Stimulated activated CD4-positive, alpha-beta T cell treated with anti-CD3 and anti-CD28 coated beads, Interleukin-12 subunit alpha, Interleukin-12 subunit beta, amount 100 ng/mL, for 24 hours (primary cell): Measurements from ENCODE around the gene POU2F1.
"Not testable (repeated sequence)": the region's sequence is repeated elsewhere in the genome, so short reads cannot be mapped to it uniquely, and the experiment has no call there.

ENCODE experiments used
- DNase-seq, 2 experiments: peaks; one replicate each; pipeline ENCODE4 v3.0.0-alpha.2; 2020; ENCODE audit warnings: low read depth in 2 of 2

Gene POU2F1

GRCh38 chr1:167314671-167315070 lies 94.0 kb downstream of the POU2F1 start:
- no peak for DNase-seq

DNA sequence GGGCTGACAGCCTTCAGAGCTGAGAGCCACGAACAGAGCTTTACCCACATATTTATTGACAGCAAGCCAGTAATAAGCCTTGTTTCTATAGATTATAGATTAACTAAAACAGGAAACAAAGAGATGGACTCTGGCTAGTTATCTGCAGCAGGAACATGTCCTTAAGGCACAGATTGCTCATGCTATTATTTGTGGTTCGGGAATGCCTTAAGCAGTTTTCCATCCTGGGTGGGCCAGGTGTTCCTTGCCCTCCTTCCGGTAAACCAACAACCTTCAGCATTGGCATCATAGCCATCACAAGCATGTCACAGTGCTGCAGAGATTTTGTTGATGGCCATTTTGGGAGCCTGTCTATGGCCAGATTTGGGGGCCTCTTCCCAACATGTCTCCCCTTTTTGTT lies 96.8 kb downstream of the POU2F1 start:
- DNase-seq, result no peak

DNA sequence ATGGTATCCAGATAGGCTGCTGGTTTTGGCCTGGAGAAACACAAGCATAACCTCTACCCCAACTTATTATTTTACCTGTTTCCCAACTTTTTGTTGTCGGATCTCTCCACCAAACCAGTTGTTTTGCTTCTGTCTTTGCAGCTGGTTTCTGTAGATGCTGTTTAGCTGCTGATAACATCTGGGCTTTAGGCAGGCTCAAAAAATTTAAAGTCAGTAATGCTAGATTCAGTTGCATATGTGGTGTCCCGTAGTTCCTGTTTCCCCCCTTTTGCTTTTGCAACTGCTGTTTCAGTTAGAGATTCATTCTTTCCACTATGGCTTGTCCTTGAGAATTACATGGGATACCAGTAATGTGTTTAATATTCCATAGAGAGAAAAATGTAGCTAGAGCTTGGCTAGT lies 98.5 kb downstream of the POU2F1 start:
- not testable (repeated sequence) for DNase-seq

DNA sequence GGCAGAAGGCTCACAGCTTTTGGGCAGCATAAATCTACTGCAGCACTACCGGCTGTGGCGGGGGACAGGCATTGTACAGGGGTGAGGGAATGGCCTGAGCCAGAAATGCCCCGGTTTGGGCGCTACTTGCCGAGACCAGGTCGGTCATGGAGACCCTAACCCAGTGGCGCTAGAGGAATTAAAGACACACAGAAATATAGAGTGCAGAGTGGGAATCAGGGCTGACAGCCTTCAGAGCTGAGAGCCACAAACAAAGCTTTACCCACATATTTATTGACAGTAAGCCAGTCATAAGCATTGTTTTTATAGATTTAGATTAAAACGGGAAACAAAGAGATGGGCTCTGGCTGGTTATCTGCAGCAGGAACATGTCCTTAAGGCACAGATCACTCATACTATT lies 101.8 kb downstream of the POU2F1 start:
- no peak for DNase-seq

DNA sequence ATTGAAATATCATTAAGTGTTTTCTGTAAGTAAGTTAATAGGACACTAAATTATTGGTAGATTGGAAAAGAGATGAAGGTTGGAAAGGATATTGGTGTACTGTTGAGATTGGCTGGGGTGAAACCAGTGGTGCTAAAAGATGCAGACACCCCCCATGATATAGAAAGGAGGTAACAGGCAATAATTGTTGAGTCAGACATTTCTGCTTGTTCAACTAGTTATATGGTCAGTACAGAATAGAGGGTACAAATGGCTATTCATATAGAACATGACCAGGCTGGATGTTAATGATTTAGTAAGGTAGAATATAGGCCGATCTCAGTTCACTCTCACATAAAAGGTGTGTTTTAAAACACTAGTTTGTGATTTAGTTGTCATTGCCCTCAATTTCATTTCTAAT lies 104.5 kb downstream of the POU2F1 start:
- DNase-seq, result no peak

DNA sequence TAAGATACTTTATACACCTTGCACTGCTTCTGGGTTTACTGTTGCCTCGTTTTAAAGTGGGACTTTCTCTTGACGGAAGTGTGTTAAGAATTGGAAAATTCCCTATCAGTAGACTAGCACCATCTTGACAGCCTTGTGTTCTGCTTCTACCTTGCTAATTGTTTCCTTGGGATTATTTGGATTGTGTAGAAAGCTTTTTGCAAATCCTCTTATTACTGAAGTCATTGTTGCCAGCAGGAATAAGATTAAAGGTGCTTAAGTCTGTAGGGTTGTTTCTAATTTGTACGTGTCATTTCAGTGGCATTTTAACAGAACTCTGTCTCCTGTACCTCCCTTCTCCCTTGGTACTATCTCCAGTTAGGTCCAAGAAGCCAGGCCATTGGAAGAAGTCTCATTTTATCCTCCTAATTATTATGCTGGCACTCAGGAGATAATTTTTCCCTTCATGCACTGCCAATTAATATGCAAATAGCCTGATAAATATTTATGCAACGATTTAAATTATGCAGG lies 107.7 kb downstream of the POU2F1 start:
- no peak for DNase-seq

- no peak for DNase-seq
These were observed 108.3 kb downstream of the POU2F1 start for GRCh38 chr1:167328816-167329483.

GRCh38 chr1:167330601-167331293 lies 110.1 kb downstream of the POU2F1 start:
- DNase-seq, result no peak

- no peak for DNase-seq
These were observed 111.0 kb downstream of the POU2F1 start for GRCh38 chr1:167331650-167332049.

- DNase-seq, result no peak
These were observed 111.8 kb downstream of the POU2F1 start for GRCh38 chr1:167332503-167332902.

GRCh38 chr1:167333124-167333523 lies 112.4 kb downstream of the POU2F1 start:
- no peak for DNase-seq

DNA sequence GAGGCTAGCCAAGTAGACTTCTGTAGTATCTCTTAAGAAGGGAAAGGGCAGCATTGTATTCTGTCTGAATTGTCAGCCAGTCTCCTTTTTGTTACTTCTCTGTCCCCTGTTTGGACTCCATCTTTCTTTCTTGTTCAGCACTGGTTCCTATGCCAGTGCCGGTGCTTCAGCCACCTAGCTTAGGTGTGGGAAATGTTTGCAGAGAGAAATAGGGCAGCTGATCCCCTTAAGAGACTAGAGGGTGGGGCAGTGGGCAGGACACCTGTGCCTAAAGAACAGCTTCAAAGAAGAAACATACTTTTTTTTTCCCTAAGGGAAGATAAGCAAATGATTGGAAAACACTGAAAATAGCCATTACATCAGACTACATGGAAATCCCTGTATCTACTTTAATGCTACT lies 113.0 kb downstream of the POU2F1 start:
- no peak for DNase-seq

DNA sequence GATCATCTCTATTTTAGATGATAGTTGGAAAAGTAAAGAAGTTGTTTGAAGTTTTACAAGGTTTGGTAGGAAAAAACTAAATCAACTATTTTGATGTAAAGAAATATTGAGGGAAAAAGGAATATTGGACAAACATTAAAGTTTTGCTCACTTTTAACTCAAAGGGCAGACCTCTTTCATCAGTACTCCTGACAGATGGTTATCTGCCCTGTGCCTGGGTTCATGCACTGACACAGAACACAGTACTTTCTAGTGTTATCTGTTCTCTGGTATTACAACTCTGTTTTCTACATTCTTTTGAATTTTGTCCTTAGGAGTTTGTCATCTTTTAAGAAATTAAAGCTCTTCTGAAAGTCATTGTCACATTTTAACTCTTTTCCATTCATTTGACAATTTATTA lies 118.7 kb downstream of the POU2F1 start:
- DNase-seq, result no peak

DNA sequence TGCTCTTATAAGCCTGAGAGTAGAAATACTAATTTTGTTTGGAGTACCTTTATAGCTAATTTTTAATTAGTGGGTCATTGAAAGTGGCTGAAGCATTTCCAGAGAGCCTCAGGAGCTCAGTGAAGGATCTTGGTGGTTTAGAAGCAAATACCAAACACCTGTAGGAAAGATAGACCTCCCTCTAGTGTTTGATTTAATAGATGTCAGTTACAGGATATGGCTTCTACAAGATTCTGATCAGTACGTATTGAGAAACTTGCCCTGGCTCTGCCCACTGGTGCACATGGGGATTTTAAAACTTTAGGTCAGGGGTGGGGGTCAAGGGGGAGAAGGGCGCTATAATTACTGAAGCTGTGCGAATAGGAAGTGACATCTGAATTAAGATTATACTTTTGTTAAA lies 122.2 kb downstream of the POU2F1 start:
- no peak for DNase-seq

GRCh38 chr1:167344112-167344511 lies 123.4 kb downstream of the POU2F1 start:
- no peak for DNase-seq

DNA sequence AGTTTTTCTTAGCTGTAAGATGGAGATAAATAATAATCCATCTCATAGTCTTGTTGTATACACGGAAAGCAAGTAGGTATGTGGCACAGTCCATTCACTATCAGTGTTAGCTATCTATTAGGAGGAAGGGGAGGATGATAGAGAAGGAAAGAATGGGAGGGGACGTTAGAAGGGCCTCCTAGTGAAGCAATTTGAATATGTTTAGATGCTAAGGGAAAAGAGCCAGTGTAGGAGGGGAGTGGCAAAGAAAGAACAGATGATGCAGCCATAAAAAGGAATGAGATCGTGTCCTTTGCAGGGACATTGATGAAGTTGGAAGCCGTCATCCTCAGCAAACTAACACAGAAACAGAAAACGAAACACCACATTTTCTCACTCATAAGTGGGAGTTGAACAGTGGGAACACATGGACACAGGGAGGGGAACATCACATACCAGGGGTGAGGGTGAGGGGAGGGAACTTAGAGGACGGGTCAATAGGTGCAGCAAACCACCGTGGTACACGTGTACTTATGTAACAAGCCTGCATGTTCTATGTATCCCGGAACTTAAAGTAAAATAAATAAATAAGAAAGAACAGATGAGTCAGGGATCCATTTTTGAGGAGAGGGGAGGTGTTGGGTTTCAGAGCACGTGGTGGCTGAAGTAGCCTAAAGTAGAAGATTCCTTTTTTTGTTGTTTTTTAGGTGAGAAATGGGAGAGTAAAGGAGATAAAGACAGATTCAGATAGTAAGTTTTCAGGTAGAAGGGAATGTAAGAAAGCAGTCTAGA lies 124.1 kb downstream of the POU2F1 start:
- no peak for DNase-seq

GRCh38 chr1:167345386-167345733 lies 124.7 kb downstream of the POU2F1 start:
- DNase-seq, result no peak

GRCh38 chr1:167357305-167357704 lies 136.6 kb downstream of the POU2F1 start:
- DNase-seq, result no peak

DNA sequence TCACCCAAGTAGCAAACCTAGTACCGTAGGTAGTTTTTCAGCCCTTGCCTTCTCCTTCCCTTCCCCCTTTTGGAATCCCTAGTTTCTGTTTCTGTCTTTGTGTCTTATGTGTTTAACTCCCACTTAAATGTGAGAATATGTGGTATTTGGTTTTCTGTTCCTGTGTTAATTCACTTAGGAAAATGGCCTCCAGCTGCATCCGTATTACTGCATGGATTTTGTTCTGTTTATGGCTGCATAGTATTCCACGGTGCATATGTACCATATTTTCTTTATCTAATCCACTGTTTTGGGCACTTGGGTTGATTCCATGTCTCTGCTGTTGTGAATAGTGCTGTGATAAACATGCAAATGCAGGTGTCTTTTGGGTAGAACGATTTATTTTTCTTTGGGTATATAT lies 138.6 kb downstream of the POU2F1 start:
- no peak for DNase-seq

DNA sequence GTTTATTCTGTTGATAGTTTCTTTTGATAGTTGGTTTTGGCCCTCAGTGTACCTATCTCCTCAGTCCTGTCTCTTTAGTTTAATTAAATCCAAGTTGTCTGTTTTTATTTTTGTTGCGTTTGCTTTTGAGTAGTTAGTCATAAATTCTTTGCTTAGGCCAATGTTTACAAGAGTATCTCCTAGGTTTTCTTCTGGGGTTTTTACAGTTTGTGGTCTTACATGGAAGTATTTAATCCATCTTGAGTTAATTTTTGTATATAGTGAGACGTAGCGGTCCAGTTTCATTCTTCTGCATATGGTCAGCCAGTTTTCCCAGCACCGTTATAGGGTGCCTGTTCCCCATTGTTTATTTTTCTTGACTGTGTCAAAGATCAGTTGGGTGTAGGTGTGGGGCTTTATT lies 139.4 kb downstream of the POU2F1 start:
- DNase-seq, result no peak

DNA sequence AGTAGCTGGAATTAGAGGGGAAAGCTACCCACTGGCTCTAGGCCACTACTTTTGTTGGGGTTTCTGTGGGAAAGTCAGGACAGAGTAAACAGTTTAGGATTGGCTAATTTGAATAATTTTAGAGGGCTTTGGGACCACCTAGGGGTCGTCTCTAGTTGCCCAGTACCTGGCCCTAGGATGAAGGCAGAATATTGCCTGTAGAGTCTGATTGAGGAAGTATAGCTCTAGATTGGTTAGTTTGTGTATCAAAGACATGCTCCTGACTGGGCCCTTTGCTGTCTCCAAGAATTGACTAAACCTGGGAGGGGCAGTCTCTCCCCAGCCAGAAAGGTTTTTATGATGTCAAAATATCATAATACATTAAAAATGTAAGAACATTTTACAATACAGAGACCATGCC lies 142.0 kb downstream of the POU2F1 start:
- DNase-seq, result no peak

- no peak for DNase-seq
These were observed 144.1 kb downstream of the POU2F1 start for GRCh38 chr1:167364826-167365225.

DNA sequence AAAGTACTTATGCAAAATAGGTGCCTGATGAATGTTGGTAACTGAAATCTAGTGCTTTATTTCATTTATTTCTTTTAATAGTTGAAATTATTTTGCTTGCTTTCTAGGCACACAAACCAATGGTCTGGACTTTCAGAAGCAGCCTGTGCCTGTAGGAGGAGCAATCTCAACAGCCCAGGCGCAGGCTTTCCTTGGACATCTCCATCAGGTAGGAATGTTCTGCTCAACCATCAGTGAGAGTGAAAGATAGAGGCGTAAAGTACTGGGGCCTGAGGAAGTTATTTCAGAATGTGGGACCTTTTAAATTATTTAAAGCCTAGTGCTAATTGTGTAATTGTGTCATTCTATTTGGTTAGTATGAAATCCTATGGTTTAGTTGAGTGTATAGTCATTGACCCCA lies 144.7 kb downstream of the POU2F1 start:
- no peak for DNase-seq
